Mammary epithelial cell (primary cell): ENCODE results near the gene SURF2.

ENCODE experiments used
- EZH2 ChIP-seq: IDR thresholded peaks from 2 replicates; pipeline ENCODE4 v1.6.1; 2012; ENCODE audit warnings: low read length, inconsistent platforms, borderline replicate concordance
- TF ChIP-seq, protein P1 (sequence below), 2 donors: IDR thresholded peaks in 1 of 2; conservative IDR thresholded peaks in 1 of 2; 2 replicates each; pipeline ENCODE4 v1.5.1; 2011 to 2012; ENCODE audit warnings: inconsistent platforms in 2 of 2, low read length in 2 of 2, mild to moderate bottlenecking in 2 of 2, control low read depth in 1 of 2, low read depth in 1 of 2; ENCODE audit not compliant: insufficient read depth in 1 of 2; ENCODE audit errors: extremely low read depth in 1 of 2

DNA sequence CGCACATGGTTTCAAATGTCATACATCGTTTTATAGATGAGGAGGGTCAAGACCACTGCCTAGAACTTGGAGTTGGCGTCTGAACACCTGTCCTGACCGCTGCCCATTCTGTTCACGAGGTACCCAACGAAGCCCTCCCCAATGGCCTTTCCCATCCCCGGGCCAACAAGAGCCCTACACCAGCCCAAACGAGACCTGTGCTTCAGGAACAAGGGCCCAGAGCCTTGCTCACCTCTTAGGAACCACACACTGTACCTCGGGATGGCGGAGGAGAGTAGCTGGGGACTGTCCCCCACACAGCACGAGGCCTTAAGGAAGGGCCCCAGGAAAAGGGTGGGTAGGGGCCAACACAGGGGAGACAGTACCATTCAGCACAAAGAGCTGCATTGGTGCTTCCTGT, 23.3 kb upstream of the SURF2 start:
- TF ChIP-seq, protein P1, sequence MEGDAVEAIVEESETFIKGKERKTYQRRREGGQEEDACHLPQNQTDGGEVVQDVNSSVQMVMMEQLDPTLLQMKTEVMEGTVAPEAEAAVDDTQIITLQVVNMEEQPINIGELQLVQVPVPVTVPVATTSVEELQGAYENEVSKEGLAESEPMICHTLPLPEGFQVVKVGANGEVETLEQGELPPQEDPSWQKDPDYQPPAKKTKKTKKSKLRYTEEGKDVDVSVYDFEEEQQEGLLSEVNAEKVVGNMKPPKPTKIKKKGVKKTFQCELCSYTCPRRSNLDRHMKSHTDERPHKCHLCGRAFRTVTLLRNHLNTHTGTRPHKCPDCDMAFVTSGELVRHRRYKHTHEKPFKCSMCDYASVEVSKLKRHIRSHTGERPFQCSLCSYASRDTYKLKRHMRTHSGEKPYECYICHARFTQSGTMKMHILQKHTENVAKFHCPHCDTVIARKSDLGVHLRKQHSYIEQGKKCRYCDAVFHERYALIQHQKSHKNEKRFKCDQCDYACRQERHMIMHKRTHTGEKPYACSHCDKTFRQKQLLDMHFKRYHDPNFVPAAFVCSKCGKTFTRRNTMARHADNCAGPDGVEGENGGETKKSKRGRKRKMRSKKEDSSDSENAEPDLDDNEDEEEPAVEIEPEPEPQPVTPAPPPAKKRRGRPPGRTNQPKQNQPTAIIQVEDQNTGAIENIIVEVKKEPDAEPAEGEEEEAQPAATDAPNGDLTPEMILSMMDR (conservative IDR thresholded peaks at IDR 0.05 in 1 of 2, IDR thresholded peaks at IDR 0.05 in 1 of 2; ENCODE audit: extremely low read depth in 1 of 2, insufficient read depth in 1 of 2, low read depth in 1 of 2, low read length in 2 of 2): no peak
- TF ChIP-seq EZH2: no peak
